Measurements from ENCODE around the gene TMEM269. TPM values are rescaled to one million over a fixed set of nuclear protein-coding genes. Genes with fewer than 3 reads are reported as not detected.
"Not testable (repeated sequence)": the region's sequence is repeated elsewhere in the genome, so short reads cannot be mapped to it uniquely, and the experiment has no call there.

The TMEM269 gene
- total RNA-seq, 1 experiment from 2014 or later = not detected

- CTCF ChIA-PET = no interaction called here
- DNase-seq (ENCODE audit: unreplicated experiment) = no peak
- TF ChIP-seq CTCF (IDR thresholded peaks at IDR 0.05; ENCODE audit: unreplicated experiment) = no peak
- Mint-ChIP-seq H3K36me3 (ENCODE audit: insufficient read depth, unreplicated experiment) (no peaks in the 10 kb centered on the region), H3K4me1 (ENCODE audit: insufficient read depth, unreplicated experiment) (no peaks in the 10 kb centered on the region), H3K27ac (ENCODE audit: low read depth, unreplicated experiment) (no peak overlapping the region), H3K9me3 (ENCODE audit: unreplicated experiment) (no peaks in the 10 kb centered on the region), H3K27me3 (ENCODE audit: insufficient read depth, unreplicated experiment) (no peaks in the 10 kb centered on the region), H3K4me3 (ENCODE audit: unreplicated experiment) (no peak overlapping the region)
- POLR2A ChIA-PET = interaction anchor here (1.1 to 1.5 kb wide), 4 partner anchors 11 to 36 kb away, joined by 3 to 6 read pairs (median 4); partner anchors contain the start of genes C1orf50 and P3H1
- intact Hi-C loops (cut with micrococcal nuclease) = no loop called here
- BruUV-seq (replicated peaks) = no TSS peak
Measured at GRCh38 chr1:42801832-42802473, 17.2 kb downstream of the TMEM269 start.

- H3K27me3 Mint-ChIP-seq (ENCODE audit: insufficient read depth, unreplicated experiment) = no peaks in the 10 kb centered on the region
- POLR2A ChIA-PET = interaction anchor here (0.6 to 1.4 kb wide), 5 partner anchors 10 to 299 kb away, joined by 3 to 6 read pairs (median 3); partner anchors contain the start of gene YBX1
- no peaks in the 10 kb centered on the region for H3K4me1 Mint-ChIP-seq (ENCODE audit: insufficient read depth, unreplicated experiment)
- BruUV-seq (replicated peaks) = no TSS peak
- no peak overlapping the region for H3K4me3 Mint-ChIP-seq (ENCODE audit: unreplicated experiment)
- CTCF ChIA-PET = interaction anchor here (0.8 kb wide), 1 partner anchor 27 kb away, joined by 3 read pairs; no protein-coding TSS in a partner anchor
- intact Hi-C loops (cut with micrococcal nuclease) = no loop called here
- DNase-seq (ENCODE audit: unreplicated experiment) = no peak
- H3K36me3 Mint-ChIP-seq (ENCODE audit: insufficient read depth, unreplicated experiment) = peaks cover 5% of the 10 kb centered on the region
- no peak overlapping the region for H3K27ac Mint-ChIP-seq (ENCODE audit: low read depth, unreplicated experiment)
- TF ChIP-seq CTCF (IDR thresholded peaks at IDR 0.05; ENCODE audit: unreplicated experiment) = no peak
- H3K9me3 Mint-ChIP-seq (ENCODE audit: unreplicated experiment) = no peaks in the 10 kb centered on the region
Measured at GRCh38 chr1:42806171-42806570, 21.4 kb downstream of the TMEM269 start.

GRCh38 chr1:42806593-42806992, 21.8 kb downstream of the TMEM269 start:
- H3K4me3 Mint-ChIP-seq (ENCODE audit: unreplicated experiment) = no peak overlapping the region
- CTCF ChIA-PET = interaction anchor here (1.9 kb wide), 1 partner anchor 267 kb away, joined by 6 read pairs; no protein-coding TSS in a partner anchor
- no peak for TF ChIP-seq CTCF (IDR thresholded peaks at IDR 0.05; ENCODE audit: unreplicated experiment)
- H3K4me1 Mint-ChIP-seq (ENCODE audit: insufficient read depth, unreplicated experiment) = no peaks in the 10 kb centered on the region
- no peaks in the 10 kb centered on the region for H3K9me3 Mint-ChIP-seq (ENCODE audit: unreplicated experiment)
- POLR2A ChIA-PET = interaction anchor here (0.6 to 1.4 kb wide), 4 partner anchors 10 to 299 kb away, joined by 3 to 6 read pairs (median 4); partner anchors contain the start of gene YBX1
- H3K36me3 Mint-ChIP-seq (ENCODE audit: insufficient read depth, unreplicated experiment) = peaks cover 5% of the 10 kb centered on the region
- no TSS peak for BruUV-seq (replicated peaks)
- no peaks in the 10 kb centered on the region for H3K27me3 Mint-ChIP-seq (ENCODE audit: insufficient read depth, unreplicated experiment)
- intact Hi-C loops (cut with micrococcal nuclease) = no loop called here
- no peak for DNase-seq (ENCODE audit: unreplicated experiment)
- H3K27ac Mint-ChIP-seq (ENCODE audit: low read depth, unreplicated experiment) = no peak overlapping the region

- BruUV-seq (replicated peaks) = no TSS peak
- POLR2A ChIA-PET = interaction anchor here (1.2 to 1.4 kb wide), 2 partner anchors 9 to 40 kb away, joined by 4 read pairs; no protein-coding TSS in a partner anchor
- intact Hi-C loops (cut with micrococcal nuclease) = no loop called here
- peaks cover 5% of the 10 kb centered on the region for H3K36me3 Mint-ChIP-seq (ENCODE audit: insufficient read depth, unreplicated experiment)
- no peak overlapping the region for H3K27ac Mint-ChIP-seq (ENCODE audit: low read depth, unreplicated experiment)
- H3K4me1 Mint-ChIP-seq (ENCODE audit: insufficient read depth, unreplicated experiment) = no peaks in the 10 kb centered on the region
- no peak for DNase-seq (ENCODE audit: unreplicated experiment)
- H3K4me3 Mint-ChIP-seq (ENCODE audit: unreplicated experiment) = no peak overlapping the region
- no peak for TF ChIP-seq CTCF (IDR thresholded peaks at IDR 0.05; ENCODE audit: unreplicated experiment)
- H3K27me3 Mint-ChIP-seq (ENCODE audit: insufficient read depth, unreplicated experiment) = no peaks in the 10 kb centered on the region
- no peaks in the 10 kb centered on the region for H3K9me3 Mint-ChIP-seq (ENCODE audit: unreplicated experiment)
- CTCF ChIA-PET = interaction anchor here (1.9 kb wide), 1 partner anchor 267 kb away, joined by 6 read pairs; no protein-coding TSS in a partner anchor
Measured at GRCh38 chr1:42807056-42807668, 22.4 kb downstream of the TMEM269 start.

- BruUV-seq (replicated peaks); H3K27me3 Mint-ChIP-seq (ENCODE audit: insufficient read depth, unreplicated experiment); intact Hi-C loops (cut with micrococcal nuclease); H3K4me3 Mint-ChIP-seq (ENCODE audit: unreplicated experiment); H3K27ac Mint-ChIP-seq (ENCODE audit: low read depth, unreplicated experiment); H3K9me3 Mint-ChIP-seq (ENCODE audit: unreplicated experiment); DNase-seq (ENCODE audit: unreplicated experiment): not testable (repeated sequence)
- POLR2A ChIA-PET = interaction anchor here (3.8 to 11.5 kb wide), 2 partner anchors 31 to 48 kb away, joined by 56 to 88 read pairs; partner anchors contain the start of genes C1orf50, P3H1 and ZNF691
- H3K4me1 Mint-ChIP-seq (ENCODE audit: insufficient read depth, unreplicated experiment) = peaks cover 15% of the 10 kb centered on the region
- CTCF ChIA-PET = interaction anchor here (0.5 to 0.6 kb wide), 2 partner anchors 258 to 575 kb away, joined by 3 read pairs; partner anchors contain the start of genes MED8 and SZT2
- H3K36me3 Mint-ChIP-seq (ENCODE audit: insufficient read depth, unreplicated experiment) = peaks cover 10% of the 10 kb centered on the region
Measured at GRCh38 chr1:42814815-42815214, 30.0 kb downstream of the TMEM269 start.
